ENCODE results near the gene GABRG3.

The GABRG3 gene

GRCh38 chr15:27486683-27487647 is 516.0 kb downstream of the GABRG3 start:
- Histone ChIP-seq H3K27ac (no peak overlapping the region), H3K4me3 (ENCODE audit: low read depth, low read length) (no peak overlapping the region), H3K36me3 (replicated peaks) (no peaks in the 10 kb centered on the region), H3K27me3 (replicated peaks) (no peaks in the 10 kb centered on the region)
- no peak for DNase-seq
- in situ Hi-C loops (cut with HindIII; ENCODE audit: low pct_ligation_motif_present, low sequenced_read_pairs): no loop called here
- TF ChIP-seq CTCF (IDR thresholded peaks at IDR 0.05; ENCODE audit: low read depth, low read length, missing control alignments): no peak

GRCh38 chr15:27487846-27488245 is 516.9 kb downstream of the GABRG3 start:
- TF ChIP-seq CTCF (IDR thresholded peaks at IDR 0.05; ENCODE audit: low read depth, low read length, missing control alignments): no peak
- in situ Hi-C loops (cut with HindIII; ENCODE audit: low pct_ligation_motif_present, low sequenced_read_pairs): no loop called here

GRCh38 chr15:27490867-27491595 is 520.0 kb downstream of the GABRG3 start:
- in situ Hi-C loops (cut with HindIII; ENCODE audit: low pct_ligation_motif_present, low sequenced_read_pairs): no loop called here
- H3K27me3 ChIP-seq (replicated peaks): no peaks in the 10 kb centered on the region
- no peak for TF ChIP-seq CTCF (IDR thresholded peaks at IDR 0.05; ENCODE audit: low read depth, low read length, missing control alignments)
- no peak overlapping the region for H3K4me3 ChIP-seq (ENCODE audit: low read depth, low read length)
- H3K27ac ChIP-seq: no peak overlapping the region
- DNase-seq: no peak
- H3K36me3 ChIP-seq (replicated peaks): no peaks in the 10 kb centered on the region

More at GRCh38 chr15:27487846-27488245, 516.9 kb downstream of the GABRG3 start:
- DNase-seq: no peak
- no peaks in the 10 kb centered on the region for H3K36me3 ChIP-seq (replicated peaks)
- H3K27me3 ChIP-seq (replicated peaks): no peaks in the 10 kb centered on the region
- H3K27ac ChIP-seq: no peak overlapping the region
- H3K4me3 ChIP-seq (ENCODE audit: low read depth, low read length): no peak overlapping the region

- TF ChIP-seq CTCF (IDR thresholded peaks at IDR 0.05; ENCODE audit: low read depth, low read length, missing control alignments): no peak
- in situ Hi-C loops (cut with HindIII; ENCODE audit: low pct_ligation_motif_present, low sequenced_read_pairs): no loop called here
- DNase-seq: no peak
Observed at GRCh38 chr15:27491666-27492621, 521.0 kb downstream of the GABRG3 start.

GRCh38 chr15:27495963-27496459 is 525.0 kb downstream of the GABRG3 start:
- no peak for DNase-seq
- TF ChIP-seq CTCF (IDR thresholded peaks at IDR 0.05; ENCODE audit: low read depth, low read length, missing control alignments): no peak
- Histone ChIP-seq H3K4me3 (ENCODE audit: low read depth, low read length) (no peak overlapping the region), H3K27me3 (replicated peaks) (no peaks in the 10 kb centered on the region), H3K36me3 (replicated peaks) (no peaks in the 10 kb centered on the region), H3K27ac (no peak overlapping the region)
- in situ Hi-C loops (cut with HindIII; ENCODE audit: low pct_ligation_motif_present, low sequenced_read_pairs): no loop called here

More at GRCh38 chr15:27491666-27492621, 521.0 kb downstream of the GABRG3 start:
- Histone ChIP-seq H3K4me3 (ENCODE audit: low read depth, low read length) (no peak overlapping the region), H3K27ac (no peak overlapping the region), H3K27me3 (replicated peaks) (no peaks in the 10 kb centered on the region), H3K36me3 (replicated peaks) (no peaks in the 10 kb centered on the region)
